Bronchial epithelial cell (primary cell): ENCODE data around the gene FAR2. TPM values are rescaled to one million over a fixed set of nuclear protein-coding genes. Genes with fewer than 3 reads are reported as not detected.

Experiments
- DNase-seq: peaks from one replicate; pipeline ENCODE4 v3.0.0-alpha.2; 2010; ENCODE audit warnings: low read depth
- FAIRE-seq: peaks from 2 replicates; lab custom pipeline; 2011; peaks lifted over from hg19 to GRCh38; lab: Jason Lieb, UNC
- H3K27me3 ChIP-seq: 2 replicates; pipeline ENCODE4 v1.5.1; 2011; ENCODE audit warnings: low read length; ENCODE audit not compliant: control insufficient read depth, insufficient read depth
- H3K36me3 ChIP-seq: 2 replicates; pipeline ENCODE4 v1.5.1; 2011; ENCODE audit warnings: low read length; ENCODE audit not compliant: control insufficient read depth, insufficient read depth
- H3K4me3 ChIP-seq: 2 replicates; pipeline ENCODE4 v1.5.1; 2011; ENCODE audit warnings: mild to moderate bottlenecking, low read depth, low read length, control low read depth
- total RNA-seq: library from RNA; depleted of rRNA; stranded (reverse); fragments of >200 nt; gene quantifications from 2 replicates; pipeline ENCODE4 v1.2.1, GENCODE V29; 2014
- TF ChIP-seq, protein P1 (sequence below): IDR thresholded peaks from 2 replicates; pipeline ENCODE4 v1.5.1; 2011; ENCODE audit warnings: mild to moderate bottlenecking, moderate library complexity, low read length, control low read depth, inconsistent platforms; ENCODE audit not compliant: insufficient read depth, severe bottlenecking

Gene FAR2
- total RNA-seq, 1 donor from 2014 or later: 2.4 TPM

DNA sequence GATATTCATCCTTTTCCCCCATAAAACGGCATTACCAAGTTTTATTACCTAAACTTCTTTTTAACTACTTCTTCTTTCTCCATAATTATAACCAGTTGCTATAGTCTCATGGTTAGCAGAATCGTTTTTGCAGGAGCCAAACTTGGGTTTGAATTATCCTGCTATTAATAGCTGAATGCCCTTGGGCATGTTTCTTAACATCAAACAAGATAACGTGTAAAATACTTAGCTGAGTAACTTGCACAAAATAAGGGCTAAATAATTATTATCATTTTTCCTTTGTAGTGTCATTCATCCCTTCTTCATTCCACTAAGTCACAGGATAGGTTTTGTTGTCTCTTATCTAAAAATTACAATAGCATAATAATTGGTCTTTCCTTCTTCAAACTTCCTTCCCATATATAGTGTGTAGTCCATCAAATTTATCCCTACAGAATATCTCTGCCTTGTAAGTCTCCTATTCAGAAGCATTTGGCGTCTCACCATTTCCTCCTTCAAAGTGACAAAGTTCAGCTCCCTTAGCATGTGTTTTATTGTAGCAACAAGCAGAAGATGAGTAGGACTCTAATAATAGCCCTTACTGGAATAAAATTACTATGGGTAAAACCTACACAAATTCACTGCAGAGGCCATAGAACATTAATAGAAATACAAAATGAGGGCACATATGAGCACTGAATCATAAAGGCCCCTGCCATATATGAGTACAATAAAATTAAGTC, 63.8 kb downstream of the FAR2 start:
- no peaks in the 10 kb centered on the region for H3K36me3 ChIP-seq
- DNase-seq (no peak), FAIRE-seq (no peak)
- TF ChIP-seq, protein P1, sequence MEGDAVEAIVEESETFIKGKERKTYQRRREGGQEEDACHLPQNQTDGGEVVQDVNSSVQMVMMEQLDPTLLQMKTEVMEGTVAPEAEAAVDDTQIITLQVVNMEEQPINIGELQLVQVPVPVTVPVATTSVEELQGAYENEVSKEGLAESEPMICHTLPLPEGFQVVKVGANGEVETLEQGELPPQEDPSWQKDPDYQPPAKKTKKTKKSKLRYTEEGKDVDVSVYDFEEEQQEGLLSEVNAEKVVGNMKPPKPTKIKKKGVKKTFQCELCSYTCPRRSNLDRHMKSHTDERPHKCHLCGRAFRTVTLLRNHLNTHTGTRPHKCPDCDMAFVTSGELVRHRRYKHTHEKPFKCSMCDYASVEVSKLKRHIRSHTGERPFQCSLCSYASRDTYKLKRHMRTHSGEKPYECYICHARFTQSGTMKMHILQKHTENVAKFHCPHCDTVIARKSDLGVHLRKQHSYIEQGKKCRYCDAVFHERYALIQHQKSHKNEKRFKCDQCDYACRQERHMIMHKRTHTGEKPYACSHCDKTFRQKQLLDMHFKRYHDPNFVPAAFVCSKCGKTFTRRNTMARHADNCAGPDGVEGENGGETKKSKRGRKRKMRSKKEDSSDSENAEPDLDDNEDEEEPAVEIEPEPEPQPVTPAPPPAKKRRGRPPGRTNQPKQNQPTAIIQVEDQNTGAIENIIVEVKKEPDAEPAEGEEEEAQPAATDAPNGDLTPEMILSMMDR: no peak
- H3K27me3 ChIP-seq: no peaks in the 10 kb centered on the region
- no peak overlapping the region for H3K4me3 ChIP-seq

DNA sequence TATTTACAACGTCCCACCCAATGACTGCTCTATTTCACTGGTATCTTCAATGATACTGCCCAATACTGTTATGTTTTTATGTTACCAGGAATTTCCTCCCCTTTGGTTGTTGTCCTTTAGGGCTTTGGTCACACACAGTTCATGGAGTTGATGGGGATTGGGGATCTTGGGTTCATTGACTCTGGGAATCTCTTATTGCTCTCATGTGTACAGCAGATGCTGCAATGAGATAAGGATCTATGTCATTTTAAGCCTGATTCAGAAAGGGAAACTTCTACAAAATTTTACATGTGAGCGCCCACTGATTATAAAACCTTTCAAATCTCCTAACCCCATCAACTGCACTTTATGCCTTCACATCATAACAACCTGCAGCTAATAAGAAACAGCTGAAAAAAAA, 67.2 kb downstream of the FAR2 start:
- no peaks in the 10 kb centered on the region for H3K27me3 ChIP-seq
- FAIRE-seq: no peak
- H3K4me3 ChIP-seq: no peak overlapping the region
- H3K36me3 ChIP-seq: no peaks in the 10 kb centered on the region
- TF ChIP-seq, protein P1: no peak
- DNase-seq: no peak

DNA sequence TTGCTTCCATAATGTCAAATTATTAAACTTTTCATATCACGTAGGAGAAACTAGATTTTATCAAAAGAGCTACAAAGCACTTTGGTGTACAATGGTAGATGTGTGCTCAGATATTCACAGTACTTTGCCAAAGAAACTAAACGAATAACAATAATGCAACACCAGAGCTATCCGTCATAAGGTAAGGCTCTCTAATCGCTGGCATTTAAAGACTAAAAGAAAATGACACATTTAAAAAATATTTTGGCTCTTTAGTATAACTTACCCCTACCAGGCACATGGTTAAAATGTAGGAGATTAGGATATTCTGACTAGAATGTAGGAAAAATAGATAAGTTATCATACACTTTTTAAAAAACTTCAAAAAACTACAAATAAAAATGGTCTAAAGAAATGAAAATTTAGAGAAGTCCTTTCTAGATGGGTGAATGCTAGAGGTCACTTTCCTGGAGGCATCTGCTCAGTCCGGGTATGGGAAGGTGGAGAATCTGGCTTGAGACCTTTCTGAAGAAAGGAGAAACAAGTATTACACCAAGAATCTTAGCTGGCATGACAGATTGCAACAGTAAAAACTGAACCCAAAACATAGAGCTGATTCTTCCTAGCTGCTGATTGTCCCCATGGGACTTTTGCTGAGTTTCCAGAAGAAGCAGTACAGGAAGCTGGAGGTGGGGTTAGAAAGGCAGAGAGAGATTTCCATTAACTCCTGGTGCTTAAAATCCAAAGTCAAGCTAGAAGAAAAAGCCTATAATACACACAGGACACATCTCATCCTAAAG, 67.9 kb downstream of the FAR2 start:
- DNase-seq: no peak
- FAIRE-seq: no peak
- no peaks in the 10 kb centered on the region for H3K36me3 ChIP-seq
- H3K4me3 ChIP-seq: no peak overlapping the region
- TF ChIP-seq, protein P1: no peak
- H3K27me3 ChIP-seq: no peaks in the 10 kb centered on the region

DNA sequence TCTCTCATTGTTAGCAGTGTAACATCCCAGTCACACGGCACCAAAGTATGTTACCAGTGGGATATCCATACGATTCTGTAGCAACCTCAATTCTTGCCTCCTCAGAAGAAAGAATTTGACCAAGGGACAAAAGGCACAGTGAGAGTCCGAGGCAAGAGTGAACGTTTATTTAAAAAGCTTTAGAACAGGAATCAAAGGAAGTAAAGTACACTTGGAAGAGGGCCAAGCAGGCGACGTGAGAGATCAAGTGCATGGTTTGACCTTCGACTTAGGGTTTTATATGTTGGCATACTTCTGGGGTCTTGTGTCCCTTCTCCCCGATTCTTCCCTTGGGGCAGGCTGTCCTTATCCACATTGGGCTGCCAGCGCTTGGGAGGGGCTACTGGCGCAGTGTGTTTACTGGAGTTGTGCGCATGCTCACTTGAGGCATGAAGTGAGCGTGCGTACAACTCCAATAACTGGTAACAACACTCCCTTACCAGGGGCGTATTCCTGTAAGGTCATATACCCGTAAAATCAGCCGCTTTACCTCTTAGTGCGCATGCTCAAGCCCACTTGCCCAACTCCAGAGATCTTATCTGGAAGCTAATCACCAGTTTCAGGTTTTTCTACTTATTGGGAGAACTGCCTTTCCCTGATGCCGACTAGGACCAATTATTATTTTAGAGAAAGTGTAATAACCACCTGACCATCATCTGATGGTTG, 71.7 kb downstream of the FAR2 start:
- FAIRE-seq (no peak), DNase-seq (no peak)
- Histone ChIP-seq H3K36me3 (no peaks in the 10 kb centered on the region), H3K4me3 (no peak overlapping the region), H3K27me3 (no peaks in the 10 kb centered on the region)
- TF ChIP-seq, protein P1: no peak

DNA sequence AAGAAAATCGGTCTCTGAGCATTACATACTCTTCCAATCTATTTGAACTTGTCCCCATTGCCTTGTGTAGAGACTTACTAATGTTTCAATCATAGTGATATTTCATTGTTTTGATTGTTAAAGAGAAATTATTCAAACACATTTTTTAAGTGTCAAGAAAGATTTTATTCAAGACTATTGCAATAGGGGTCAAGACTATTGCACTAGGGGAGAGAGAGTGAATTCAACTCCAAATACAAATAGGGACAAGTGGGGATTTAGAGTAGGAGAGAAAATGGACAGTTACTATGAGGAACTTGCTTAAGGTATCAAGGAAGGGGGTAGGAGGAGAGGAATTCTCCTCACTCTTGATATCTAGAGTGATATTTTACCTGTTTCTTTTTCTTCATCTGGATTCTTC, 73.1 kb downstream of the FAR2 start:
- no peak for FAIRE-seq
- TF ChIP-seq, protein P1: no peak

More for the DNA sequence above, 73.1 kb downstream of the FAR2 start:
- no peak for DNase-seq
- no peaks in the 10 kb centered on the region for H3K27me3 ChIP-seq
- no peak overlapping the region for H3K4me3 ChIP-seq
- no peaks in the 10 kb centered on the region for H3K36me3 ChIP-seq
